ENCODE results near the gene ABHD8. TPM values are rescaled to one million over a fixed set of nuclear protein-coding genes. Genes with fewer than 3 reads are reported as not detected.

ABHD8 gene
- polyA plus RNA-seq, 3 donors, result 11.3 to 14.9 (median 12.5) TPM

DNA sequence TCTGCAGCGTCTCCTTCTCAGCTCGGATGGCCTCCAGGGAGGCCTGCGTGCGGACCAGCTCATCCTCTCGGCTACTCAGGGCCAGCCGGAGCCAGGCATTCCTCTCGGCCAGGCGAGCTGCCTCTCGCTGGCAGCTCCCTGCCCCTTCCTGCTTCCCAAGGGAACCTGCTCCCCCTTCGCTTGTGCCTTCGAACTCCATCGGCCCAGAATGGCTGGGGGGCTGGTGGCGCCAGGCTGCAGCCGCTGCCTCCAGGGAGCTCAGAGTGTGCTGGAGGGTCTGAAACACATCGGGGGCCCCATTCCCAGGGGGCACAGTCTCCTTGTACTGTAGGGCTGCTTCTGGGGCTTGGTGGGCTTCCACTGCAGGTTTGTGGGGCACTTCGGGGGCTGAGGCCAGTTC, 40.7 kb downstream of the ABHD8 start:
- DNase-seq, result no peak
- no peaks in the 10 kb centered on the region for H4K20me1 ChIP-seq (ENCODE audit: insufficient read depth, low read length)
- Mint-ChIP-seq H3K36me3 (no peaks in the 10 kb centered on the region), H3K9me3 (peaks cover 0 to 5% (median 0%) of the 10 kb centered on the region in 7 donors), H3K4me1 (peaks cover 20% of the 10 kb centered on the region), H3K27me3 (ENCODE audit: low read depth in 3 of 3) (peaks cover 2 to 5% (median 3%) of the 10 kb centered on the region in 3 donors), H3K4me3 (no peak overlapping the region), H3K27ac (no peak overlapping the region)
- H3K4me1 ChIP-seq (ENCODE audit: control insufficient read depth in 1 of 2, insufficient read depth in 2 of 2, low read length in 2 of 2), result peaks cover 7 to 8% of the 10 kb centered on the region in 2 donors
- intact Hi-C loops (cut with micrococcal nuclease), result loop anchor here in 1 of 2 donors (10.0 kb wide), 1 partner anchor 592 kb away; the partner anchor contains the start of gene RPL18A
- H3K4me3 ChIP-seq (replicated peaks in 1 of 3; ENCODE audit: low read depth in 2 of 3, low read length in 3 of 3), result no peak overlapping the region
- no peak overlapping the region for H2AFZ ChIP-seq (ENCODE audit: insufficient read depth, low read depth, low read length, poor library complexity, severe bottlenecking)
- H3K9ac ChIP-seq (ENCODE audit: insufficient read depth, low read length, poor library complexity, severe bottlenecking), result no peak overlapping the region
- H3K27me3 ChIP-seq (ENCODE audit: control insufficient read depth in 2 of 2, insufficient read depth in 2 of 2, low read length in 2 of 2), result no peaks in the 10 kb centered on the region
- TF ChIP-seq CTCF (IDR thresholded peaks at IDR 0.05), result no peak
- 88% methylated on average over 16 of the region's 16 CpGs for WGBS (ENCODE audit: insufficient coverage)
- H3K27ac ChIP-seq (ENCODE audit: low read depth in 1 of 2, low read length in 2 of 2), result no peak overlapping the region
- H3K4me2 ChIP-seq (replicated peaks; ENCODE audit: extremely low read depth, low read length, poor library complexity, severe bottlenecking), result no peak overlapping the region
- peaks cover 3% of the 10 kb centered on the region for H3K79me2 ChIP-seq (ENCODE audit: insufficient read depth, low read length)
- no peaks in the 10 kb centered on the region for H3K36me3 ChIP-seq (replicated peaks in 1 of 2; ENCODE audit: control insufficient read depth in 1 of 2, insufficient read depth in 2 of 2, low read length in 2 of 2)
- H3K9me3 ChIP-seq (replicated peaks in 1 of 2; ENCODE audit: control insufficient read depth in 1 of 2, insufficient read depth in 1 of 2, low read length in 2 of 2), result no peaks in the 10 kb centered on the region

DNA sequence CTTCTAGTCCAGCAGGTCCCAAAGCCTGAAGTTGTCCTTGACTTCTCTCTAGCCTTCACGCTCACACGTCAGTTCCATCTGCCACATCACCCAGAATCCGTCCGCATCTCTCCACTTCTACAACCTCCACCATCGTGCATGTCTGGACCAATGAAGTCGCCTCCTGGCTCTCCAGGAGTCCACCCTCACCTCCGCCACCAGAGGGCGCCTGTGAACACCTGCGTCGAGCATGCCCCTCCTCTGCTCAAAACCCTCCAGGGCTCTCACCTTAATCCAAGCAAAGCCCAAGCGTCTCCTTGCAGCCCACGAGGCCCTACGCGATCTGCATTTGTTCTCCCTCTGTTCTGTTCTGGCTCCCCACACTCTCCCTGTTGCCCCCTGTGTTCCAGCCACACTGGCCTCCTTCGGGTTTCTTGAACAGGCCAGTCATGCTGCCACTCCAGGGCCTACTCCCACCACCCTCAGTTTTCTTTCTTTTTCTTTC, 42.3 kb downstream of the ABHD8 start:
- Histone ChIP-seq H3K9me3 (replicated peaks in 1 of 2; ENCODE audit: control insufficient read depth in 1 of 2, insufficient read depth in 1 of 2, low read length in 2 of 2) (no peaks in the 10 kb centered on the region), H4K20me1 (ENCODE audit: insufficient read depth, low read length) (no peaks in the 10 kb centered on the region), H3K27ac (ENCODE audit: low read depth in 1 of 2, low read length in 2 of 2) (no peak overlapping the region), H3K79me2 (ENCODE audit: insufficient read depth, low read length) (no peaks in the 10 kb centered on the region), H3K4me3 (replicated peaks in 1 of 3; ENCODE audit: low read depth in 2 of 3, low read length in 3 of 3) (no peak overlapping the region), H3K4me2 (replicated peaks; ENCODE audit: extremely low read depth, low read length, poor library complexity, severe bottlenecking) (no peak overlapping the region), H3K4me1 (ENCODE audit: control insufficient read depth in 1 of 2, insufficient read depth in 2 of 2, low read length in 2 of 2) (no peaks in the 10 kb centered on the region), H3K27me3 (ENCODE audit: control insufficient read depth in 2 of 2, insufficient read depth in 2 of 2, low read length in 2 of 2) (no peaks in the 10 kb centered on the region), H2AFZ (ENCODE audit: insufficient read depth, low read depth, low read length, poor library complexity, severe bottlenecking) (no peak overlapping the region), H3K36me3 (replicated peaks in 1 of 2; ENCODE audit: control insufficient read depth in 1 of 2, insufficient read depth in 2 of 2, low read length in 2 of 2) (no peaks in the 10 kb centered on the region), H3K9ac (ENCODE audit: insufficient read depth, low read length, poor library complexity, severe bottlenecking) (no peak overlapping the region)
- Mint-ChIP-seq H3K4me1 (peaks cover 12% of the 10 kb centered on the region), H3K36me3 (no peaks in the 10 kb centered on the region), H3K27me3 (ENCODE audit: low read depth in 3 of 3) (peaks cover 0 to 4% (median 2%) of the 10 kb centered on the region in 3 donors), H3K4me3 (peak overlapping the region in 1 of 2 donors; percentile 8), H3K9me3 (peaks cover 0 to 2% (median 0%) of the 10 kb centered on the region in 7 donors), H3K27ac (no peak overlapping the region)
- intact Hi-C loops (cut with micrococcal nuclease), result loop anchor here in 1 of 2 donors (10.0 kb wide), 1 partner anchor 594 kb away; the partner anchor contains the start of gene RPL18A
- DNase-seq, result peak; percentile 74 to 84 (median 75)
- peak; percentile 96 for TF ChIP-seq CTCF (IDR thresholded peaks at IDR 0.05)
- WGBS (ENCODE audit: insufficient coverage), result 34% methylated on average over 14 of the region's 15 CpGs
